ENCODE data around the gene IL1RAPL1. TPM values are rescaled to one million over a fixed set of nuclear protein-coding genes. Genes with fewer than 3 reads are reported as not detected.

The IL1RAPL1 gene
- total RNA-seq, 2 donors from 2014 or later, result not detected

DNA sequence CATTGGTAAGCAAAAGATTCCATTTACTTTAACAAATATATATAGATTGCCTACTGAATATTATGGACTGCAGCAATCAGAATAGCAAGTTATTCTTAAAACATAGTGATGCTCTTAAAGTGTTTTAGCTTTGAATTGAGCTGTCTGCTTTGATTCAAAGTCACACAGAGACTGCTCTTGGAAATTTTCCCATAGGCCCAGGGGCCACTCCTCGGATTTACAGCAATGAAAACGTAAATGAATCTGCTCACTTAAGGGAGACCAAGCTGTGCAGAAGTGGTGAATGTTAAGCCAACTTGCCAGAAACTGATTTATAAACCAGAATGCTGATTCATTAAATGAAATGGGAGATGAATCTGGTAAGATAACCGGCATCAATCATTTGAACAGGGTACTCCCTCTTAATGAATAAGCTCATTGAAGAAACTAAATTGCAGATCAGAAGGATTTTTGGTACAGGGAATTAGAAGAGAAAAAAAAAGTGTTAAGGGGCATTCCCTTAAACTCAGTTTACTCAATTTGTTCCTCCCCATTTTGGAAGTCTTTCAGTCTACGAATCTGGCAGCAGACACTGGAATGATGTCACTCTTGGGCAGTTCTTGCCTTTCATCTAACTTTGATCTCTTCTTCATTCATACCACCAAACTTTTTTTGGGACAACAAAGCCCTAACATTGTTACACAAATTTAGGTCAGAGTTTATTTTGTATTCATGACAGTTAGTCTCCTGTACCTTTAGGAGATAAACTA, 1264.8 kb downstream of the IL1RAPL1 start:
- DNase-seq, result no peak
- Mint-ChIP-seq H3K4me3 (no peak overlapping the region), H3K36me3 (ENCODE audit: low read depth) (no peaks in the 10 kb centered on the region), H3K27ac (no peak overlapping the region), H3K27me3 (no peaks in the 10 kb centered on the region), H3K4me1 (no peaks in the 10 kb centered on the region)
- no peaks in the 10 kb centered on the region for H3K9me3 ChIP-seq (ENCODE audit: control insufficient read depth, low read length, poor library complexity, severe bottlenecking)
- ATAC-seq, result no peak

DNA sequence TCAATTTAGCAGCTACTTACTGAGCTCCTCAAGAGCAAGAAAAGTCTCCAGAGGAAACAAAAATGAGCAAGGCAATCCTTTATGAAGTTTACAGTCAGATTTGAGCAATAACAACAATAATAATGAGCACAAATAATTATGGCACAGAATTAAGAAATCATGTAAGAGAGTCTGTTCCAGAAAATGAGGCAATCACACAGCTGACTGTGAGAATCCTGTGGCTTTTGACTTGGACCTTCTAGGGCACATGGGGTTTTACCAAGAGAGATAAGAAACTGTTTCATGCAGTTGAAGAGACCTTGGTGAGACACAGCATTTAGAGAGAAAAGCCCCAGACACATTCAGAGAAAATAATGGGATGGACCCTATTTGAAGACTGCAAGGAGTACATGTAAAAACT, 1265.5 kb downstream of the IL1RAPL1 start:
- no peaks in the 10 kb centered on the region for H3K9me3 ChIP-seq (ENCODE audit: control insufficient read depth, low read length, poor library complexity, severe bottlenecking)
- no peak for ATAC-seq
- Mint-ChIP-seq H3K4me3 (no peak overlapping the region), H3K36me3 (ENCODE audit: low read depth) (no peaks in the 10 kb centered on the region), H3K27ac (no peak overlapping the region), H3K4me1 (no peaks in the 10 kb centered on the region), H3K27me3 (no peaks in the 10 kb centered on the region)
- no peak for DNase-seq

DNA sequence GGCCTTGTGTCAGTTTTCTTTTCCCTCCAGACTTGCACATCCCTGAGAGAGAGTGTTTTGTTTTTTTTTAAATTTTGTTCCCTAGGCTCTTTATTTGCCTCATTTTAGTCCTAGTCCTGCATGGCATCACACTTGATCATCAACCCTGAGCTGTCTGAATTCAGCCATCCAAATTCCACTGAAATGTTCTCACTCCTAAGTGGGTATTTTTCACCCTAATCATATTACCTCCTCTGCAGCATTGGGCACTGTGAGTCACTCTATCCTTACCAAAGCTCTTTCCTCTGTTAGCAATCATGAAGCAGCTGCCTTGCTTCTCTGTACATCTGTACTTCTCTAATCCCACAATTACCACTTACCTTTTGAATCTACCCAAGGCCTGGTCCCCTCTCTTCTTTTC, 1271.5 kb downstream of the IL1RAPL1 start:
- DNase-seq, result no peak
- H3K4me3 Mint-ChIP-seq, result no peak overlapping the region
- H3K27ac Mint-ChIP-seq, result no peak overlapping the region
- no peaks in the 10 kb centered on the region for H3K9me3 ChIP-seq (ENCODE audit: control insufficient read depth, low read length, poor library complexity, severe bottlenecking)
- ATAC-seq, result no peak
- H3K27me3 Mint-ChIP-seq, result no peaks in the 10 kb centered on the region
- no peaks in the 10 kb centered on the region for H3K36me3 Mint-ChIP-seq (ENCODE audit: low read depth)
- H3K4me1 Mint-ChIP-seq, result no peaks in the 10 kb centered on the region

DNA sequence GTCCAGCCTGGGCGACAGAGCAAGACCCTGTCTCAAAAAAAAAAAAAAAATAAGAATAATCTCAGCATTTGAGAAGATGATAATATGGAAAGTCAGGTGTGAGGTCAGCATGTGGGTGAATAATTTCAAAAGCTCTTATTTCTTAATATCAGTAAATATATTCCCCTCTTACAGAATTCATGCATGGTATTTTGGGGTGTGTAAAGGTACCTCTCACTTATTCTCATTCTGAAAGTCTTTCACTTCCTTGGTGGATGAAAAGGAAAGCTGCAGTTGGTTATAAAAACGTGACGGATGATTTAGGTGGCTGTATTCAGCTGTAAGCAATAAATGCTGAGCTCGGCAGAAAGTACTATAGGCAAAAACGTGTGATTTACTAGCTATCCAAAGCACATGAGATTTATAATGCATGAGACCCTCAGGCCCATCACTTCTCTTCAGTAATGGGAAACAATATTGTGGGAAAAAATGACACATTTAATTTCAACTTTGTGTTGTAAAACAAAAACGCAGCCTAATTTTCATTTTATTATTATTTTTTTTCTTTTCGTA, 1275.0 kb downstream of the IL1RAPL1 start:
- no peaks in the 10 kb centered on the region for H3K9me3 ChIP-seq (ENCODE audit: control insufficient read depth, low read length, poor library complexity, severe bottlenecking)
- no peak for DNase-seq
- Mint-ChIP-seq H3K36me3 (ENCODE audit: low read depth) (no peaks in the 10 kb centered on the region), H3K4me3 (no peak overlapping the region), H3K27me3 (no peaks in the 10 kb centered on the region), H3K4me1 (no peaks in the 10 kb centered on the region), H3K27ac (no peak overlapping the region)
- ATAC-seq, result no peak

DNA sequence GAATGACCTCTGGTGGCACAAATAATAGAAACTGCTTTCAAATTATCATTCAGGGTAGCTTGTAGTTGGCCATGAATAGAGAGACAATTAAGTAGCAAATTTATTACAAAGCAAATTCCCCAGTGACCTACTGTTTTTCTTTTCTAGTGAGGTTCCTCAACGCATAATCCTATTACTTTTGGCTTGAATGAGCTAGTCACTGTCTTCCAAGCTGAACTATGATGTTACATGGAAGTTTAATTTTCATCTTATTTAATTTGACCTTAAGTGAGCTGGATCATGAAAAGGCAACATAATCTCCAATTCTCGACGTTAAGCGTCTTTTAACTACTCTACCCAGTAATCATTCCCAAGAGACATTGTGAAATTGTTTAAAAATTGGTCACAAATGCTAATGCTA, 1280.7 kb downstream of the IL1RAPL1 start:
- ATAC-seq, result no peak
- no peaks in the 10 kb centered on the region for H3K4me1 Mint-ChIP-seq

DNA sequence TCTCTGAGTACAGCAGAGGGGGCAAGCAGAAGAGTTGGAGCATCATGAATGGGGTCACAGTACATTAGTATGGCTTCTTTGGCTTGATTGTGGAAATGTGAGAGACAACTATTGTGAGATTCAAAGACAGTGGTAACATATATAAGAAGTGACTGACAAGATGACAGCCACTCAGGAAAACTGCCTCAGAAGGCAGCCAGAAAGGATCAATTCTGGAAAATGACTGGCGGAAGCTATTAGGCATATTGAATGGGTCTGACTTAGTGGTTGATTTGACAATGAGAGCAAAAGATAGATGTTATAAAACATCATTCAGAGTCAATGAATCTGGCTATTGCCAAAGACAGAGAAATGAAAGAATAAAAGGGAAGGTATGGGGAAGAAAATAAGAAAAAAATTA, 1282.6 kb downstream of the IL1RAPL1 start:
- Mint-ChIP-seq H3K4me1 (no peaks in the 10 kb centered on the region), H3K27ac (no peak overlapping the region), H3K27me3 (no peaks in the 10 kb centered on the region), H3K36me3 (ENCODE audit: low read depth) (no peaks in the 10 kb centered on the region), H3K4me3 (no peak overlapping the region)
- DNase-seq (no peak), ATAC-seq (no peak)
- no peaks in the 10 kb centered on the region for H3K9me3 ChIP-seq (ENCODE audit: control insufficient read depth, low read length, poor library complexity, severe bottlenecking)

More for the DNA sequence above, 1280.7 kb downstream of the IL1RAPL1 start:
- no peak for DNase-seq
- H3K27ac Mint-ChIP-seq, result no peak overlapping the region
- H3K27me3 Mint-ChIP-seq, result no peaks in the 10 kb centered on the region
- no peaks in the 10 kb centered on the region for H3K9me3 ChIP-seq (ENCODE audit: control insufficient read depth, low read length, poor library complexity, severe bottlenecking)
- H3K36me3 Mint-ChIP-seq (ENCODE audit: low read depth), result no peaks in the 10 kb centered on the region
- H3K4me3 Mint-ChIP-seq, result no peak overlapping the region

DNA sequence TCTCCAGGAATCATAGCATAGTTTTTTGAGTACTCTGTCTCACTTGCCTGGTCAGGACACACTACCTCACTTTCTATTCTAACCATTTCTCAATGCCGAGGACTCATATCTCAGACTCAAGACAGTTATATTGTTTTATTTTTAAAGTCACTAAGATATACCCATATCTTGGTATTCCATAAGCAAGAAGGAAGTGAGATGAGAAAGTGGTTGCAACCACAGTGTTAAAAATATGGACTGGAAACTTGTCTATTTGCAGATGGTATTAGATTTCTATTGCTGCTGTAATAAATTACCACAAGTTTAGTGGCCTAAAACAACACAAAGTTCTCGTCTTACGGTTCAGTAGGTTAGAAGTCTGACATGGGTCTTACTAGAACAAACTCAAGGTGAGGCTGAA, 1283.4 kb downstream of the IL1RAPL1 start:
- Mint-ChIP-seq H3K27ac (no peak overlapping the region), H3K27me3 (no peaks in the 10 kb centered on the region), H3K4me1 (no peaks in the 10 kb centered on the region), H3K4me3 (no peak overlapping the region), H3K36me3 (ENCODE audit: low read depth) (no peaks in the 10 kb centered on the region)
- ATAC-seq, result no peak
- H3K9me3 ChIP-seq (ENCODE audit: control insufficient read depth, low read length, poor library complexity, severe bottlenecking), result no peaks in the 10 kb centered on the region
- no peak for DNase-seq

DNA sequence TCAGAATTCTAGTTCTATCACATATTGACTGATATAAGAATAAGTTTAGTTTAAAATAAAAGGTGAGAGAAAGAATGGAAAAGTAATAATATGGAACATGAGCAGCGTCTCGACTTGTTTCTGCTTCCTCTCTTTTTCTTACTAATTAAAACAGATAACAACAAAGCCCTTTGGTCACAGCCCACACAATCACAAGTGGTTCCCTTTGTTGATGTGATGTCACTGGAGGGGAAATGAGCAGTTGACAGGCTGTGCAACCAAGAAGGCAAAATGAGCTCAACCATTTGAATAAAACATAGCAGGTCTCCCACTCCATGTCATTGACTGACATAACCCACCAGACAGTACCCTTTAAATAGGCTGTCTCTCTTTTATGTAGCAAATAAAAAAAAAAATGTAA, 1285.6 kb downstream of the IL1RAPL1 start:
- Mint-ChIP-seq H3K4me3 (no peak overlapping the region), H3K4me1 (no peaks in the 10 kb centered on the region), H3K27ac (no peak overlapping the region), H3K27me3 (no peaks in the 10 kb centered on the region), H3K36me3 (ENCODE audit: low read depth) (no peaks in the 10 kb centered on the region)
- DNase-seq, result no peak
- H3K9me3 ChIP-seq (ENCODE audit: control insufficient read depth, low read length, poor library complexity, severe bottlenecking), result no peaks in the 10 kb centered on the region
- no peak for ATAC-seq

DNA sequence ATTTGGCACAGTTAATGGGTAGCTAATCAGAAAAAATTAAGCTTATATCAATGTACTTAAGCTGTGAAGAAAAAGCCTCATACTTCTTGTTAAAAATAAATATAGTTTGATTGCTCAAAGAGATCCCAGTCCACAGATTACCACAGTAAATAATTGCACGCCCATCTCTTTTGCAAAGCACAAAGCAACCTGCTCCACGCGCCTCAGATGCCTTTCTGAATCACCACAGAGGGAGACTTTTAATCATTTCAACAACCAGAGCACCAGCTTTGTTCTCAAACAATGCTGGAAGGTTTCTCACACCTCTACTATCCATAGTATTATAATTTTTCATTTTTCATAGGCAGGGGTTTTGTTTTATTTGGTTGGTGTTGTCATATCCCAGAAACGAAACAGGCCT, 1289.5 kb downstream of the IL1RAPL1 start:
- DNase-seq, result no peak
- peaks cover 2% of the 10 kb centered on the region for H3K9me3 ChIP-seq (ENCODE audit: control insufficient read depth, low read length, poor library complexity, severe bottlenecking)
- Mint-ChIP-seq H3K27me3 (no peaks in the 10 kb centered on the region), H3K36me3 (ENCODE audit: low read depth) (no peaks in the 10 kb centered on the region), H3K27ac (no peak overlapping the region), H3K4me3 (no peak overlapping the region), H3K4me1 (no peaks in the 10 kb centered on the region)
- ATAC-seq, result no peak

DNA sequence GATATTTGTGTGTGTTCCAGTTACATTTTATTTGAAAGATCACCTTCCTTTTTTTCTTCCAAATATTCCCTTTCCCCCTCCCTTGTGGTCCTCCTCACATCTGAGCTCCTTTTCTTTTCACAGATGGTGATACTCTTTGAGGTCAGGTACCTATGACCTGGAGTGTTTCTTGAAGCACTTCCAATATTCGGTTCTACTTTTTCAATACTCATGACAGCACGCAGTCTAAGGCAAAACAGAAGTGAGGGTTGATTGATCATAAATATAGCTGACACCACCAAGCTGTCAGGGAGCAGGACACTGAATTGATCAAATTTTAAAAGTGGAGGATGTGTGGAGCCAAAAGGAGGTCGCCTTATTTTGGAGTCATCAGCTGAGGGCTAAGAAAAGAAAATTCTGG, 1293.7 kb downstream of the IL1RAPL1 start:
- H3K27me3 Mint-ChIP-seq, result no peaks in the 10 kb centered on the region
- ATAC-seq (no peak), DNase-seq (no peak)
- H3K36me3 Mint-ChIP-seq (ENCODE audit: low read depth), result no peaks in the 10 kb centered on the region
- H3K27ac Mint-ChIP-seq, result no peak overlapping the region
- H3K4me3 Mint-ChIP-seq, result no peak overlapping the region
- H3K4me1 Mint-ChIP-seq, result no peaks in the 10 kb centered on the region
- peaks cover 2% of the 10 kb centered on the region for H3K9me3 ChIP-seq (ENCODE audit: control insufficient read depth, low read length, poor library complexity, severe bottlenecking)

DNA sequence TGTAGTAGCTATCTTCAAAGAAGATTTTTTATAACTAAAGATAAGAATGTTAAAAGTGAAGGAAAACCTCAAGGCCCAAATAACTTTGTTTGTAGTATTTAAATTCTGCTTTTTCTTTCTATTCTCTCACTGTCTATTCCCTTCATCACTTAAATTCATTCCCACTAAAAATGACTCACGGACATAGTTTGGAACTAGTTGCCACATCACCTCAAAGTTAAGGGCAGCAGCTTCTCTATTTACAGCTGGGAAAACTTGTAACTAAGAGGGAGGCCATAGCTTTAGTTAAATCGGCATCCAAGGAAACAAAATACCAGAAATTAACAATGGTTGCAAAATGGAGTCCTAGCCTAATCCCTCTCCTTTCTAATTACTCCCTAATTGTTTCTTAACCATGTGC, 1302.8 kb downstream of the IL1RAPL1 start:
- H3K27ac Mint-ChIP-seq, result no peak overlapping the region
- H3K27me3 Mint-ChIP-seq, result no peaks in the 10 kb centered on the region

DNA sequence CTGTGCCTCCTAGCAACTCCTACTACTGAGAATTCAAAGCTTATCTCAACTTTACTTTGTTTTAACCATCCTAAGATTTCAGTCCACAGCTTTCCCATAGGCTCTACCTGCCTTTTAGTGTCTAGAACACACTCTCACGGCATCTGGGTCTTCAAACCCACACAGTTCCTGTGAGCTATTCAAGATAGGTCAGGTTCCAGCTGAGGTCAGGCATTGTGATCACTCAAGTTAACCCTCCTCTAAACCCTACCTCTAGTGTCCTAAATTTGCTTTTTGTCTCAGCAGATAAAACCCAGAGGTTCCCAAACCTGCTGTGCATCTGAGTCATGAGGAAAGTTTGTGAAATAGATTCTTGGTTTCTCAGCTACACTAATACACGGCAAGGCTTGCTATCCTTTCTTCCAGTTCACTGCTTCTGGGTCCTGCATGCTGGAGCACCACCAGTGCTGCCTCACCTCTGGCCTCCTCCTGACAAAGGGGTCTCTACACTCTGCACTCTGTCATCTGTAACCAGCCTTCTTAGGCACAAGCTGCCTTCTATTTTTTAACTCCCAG, 1303.5 kb downstream of the IL1RAPL1 start:
- no peaks in the 10 kb centered on the region for H3K36me3 Mint-ChIP-seq (ENCODE audit: low read depth)
- no peak overlapping the region for H3K27ac Mint-ChIP-seq
- no peaks in the 10 kb centered on the region for H3K4me1 Mint-ChIP-seq
- DNase-seq (no peak), ATAC-seq (no peak)
- H3K4me3 Mint-ChIP-seq, result no peak overlapping the region
- H3K9me3 ChIP-seq (ENCODE audit: control insufficient read depth, low read length, poor library complexity, severe bottlenecking), result no peaks in the 10 kb centered on the region
- H3K27me3 Mint-ChIP-seq, result no peaks in the 10 kb centered on the region

More for the DNA sequence above, 1302.8 kb downstream of the IL1RAPL1 start:
- Mint-ChIP-seq H3K4me3 (no peak overlapping the region), H3K36me3 (ENCODE audit: low read depth) (no peaks in the 10 kb centered on the region), H3K4me1 (no peaks in the 10 kb centered on the region)
- DNase-seq (no peak), ATAC-seq (no peak)
- no peaks in the 10 kb centered on the region for H3K9me3 ChIP-seq (ENCODE audit: control insufficient read depth, low read length, poor library complexity, severe bottlenecking)

DNA sequence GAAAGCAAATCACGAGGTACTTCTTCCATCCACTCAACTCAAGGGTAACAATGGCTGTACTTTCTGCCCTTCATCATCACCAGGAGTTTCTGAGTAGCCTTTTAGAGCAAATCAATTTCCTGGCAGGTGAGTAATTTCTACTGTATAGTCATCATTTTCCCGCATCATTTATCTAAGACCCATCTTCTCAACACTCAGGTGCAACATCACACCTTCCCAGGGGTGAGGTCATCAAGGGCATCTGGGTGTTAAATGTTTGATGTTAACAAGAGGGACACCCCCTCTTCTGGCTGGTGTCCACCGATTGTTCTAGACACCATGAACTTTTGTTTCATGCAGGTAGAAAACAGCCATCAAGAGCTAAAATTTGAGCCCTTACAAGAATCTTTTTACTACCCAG, 1314.8 kb downstream of the IL1RAPL1 start:
- no peaks in the 10 kb centered on the region for H3K9me3 ChIP-seq (ENCODE audit: control insufficient read depth, low read length, poor library complexity, severe bottlenecking)
- no peaks in the 10 kb centered on the region for H3K27me3 Mint-ChIP-seq
- no peak overlapping the region for H3K27ac Mint-ChIP-seq
- no peak overlapping the region for H3K4me3 Mint-ChIP-seq
- H3K4me1 Mint-ChIP-seq, result no peaks in the 10 kb centered on the region
- no peaks in the 10 kb centered on the region for H3K36me3 Mint-ChIP-seq (ENCODE audit: low read depth)
- ATAC-seq (no peak), DNase-seq (no peak)

DNA sequence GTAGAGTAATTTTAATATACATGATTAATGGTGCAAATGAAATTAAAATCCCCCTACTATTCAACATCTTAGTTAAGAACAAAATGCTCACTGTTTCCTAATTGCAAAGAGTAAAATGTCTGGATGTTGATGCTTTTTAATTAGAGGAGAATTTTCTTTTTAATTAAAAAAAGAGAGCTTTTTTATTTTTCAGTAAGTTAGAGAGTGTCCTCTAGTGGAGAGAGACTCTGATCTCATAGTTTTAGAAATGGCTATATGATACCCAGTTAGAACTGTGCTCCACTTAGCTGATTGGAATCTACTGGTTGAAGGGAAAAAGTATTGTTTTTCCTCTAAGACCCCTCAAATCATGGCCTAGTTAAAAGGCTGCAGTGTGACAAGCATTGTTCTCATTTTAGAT, 1316.1 kb downstream of the IL1RAPL1 start:
- DNase-seq (no peak), ATAC-seq (no peak)
- Mint-ChIP-seq H3K4me1 (no peaks in the 10 kb centered on the region), H3K27me3 (no peaks in the 10 kb centered on the region), H3K27ac (no peak overlapping the region), H3K4me3 (no peak overlapping the region), H3K36me3 (ENCODE audit: low read depth) (no peaks in the 10 kb centered on the region)
- H3K9me3 ChIP-seq (ENCODE audit: control insufficient read depth, low read length, poor library complexity, severe bottlenecking), result no peaks in the 10 kb centered on the region

All from T-helper 17 cell (primary cell).